Lower leg skin (tissue), 3 donors: ENCODE measurements around the gene RASSF5.

Source experiments
- POLR2A ChIP-seq, 2 donors: fragments of 450-650 bp; IDR thresholded peaks; one replicate each; pipeline ENCODE4 v1.6.1; 2016 to 2017; ENCODE audit warnings: antibody characterized with exemption in 2 of 2, mild to moderate bottlenecking in 1 of 2, moderate library complexity in 1 of 2
- TF ChIP-seq, protein P1 (sequence below), 3 donors: fragments of 450-650 bp; IDR thresholded peaks; one replicate each; pipeline ENCODE4 v1.5.1; 2016; ENCODE audit warnings: antibody characterized with exemption in 3 of 3, mild to moderate bottlenecking in 3 of 3, moderate library complexity in 2 of 3

DNA sequence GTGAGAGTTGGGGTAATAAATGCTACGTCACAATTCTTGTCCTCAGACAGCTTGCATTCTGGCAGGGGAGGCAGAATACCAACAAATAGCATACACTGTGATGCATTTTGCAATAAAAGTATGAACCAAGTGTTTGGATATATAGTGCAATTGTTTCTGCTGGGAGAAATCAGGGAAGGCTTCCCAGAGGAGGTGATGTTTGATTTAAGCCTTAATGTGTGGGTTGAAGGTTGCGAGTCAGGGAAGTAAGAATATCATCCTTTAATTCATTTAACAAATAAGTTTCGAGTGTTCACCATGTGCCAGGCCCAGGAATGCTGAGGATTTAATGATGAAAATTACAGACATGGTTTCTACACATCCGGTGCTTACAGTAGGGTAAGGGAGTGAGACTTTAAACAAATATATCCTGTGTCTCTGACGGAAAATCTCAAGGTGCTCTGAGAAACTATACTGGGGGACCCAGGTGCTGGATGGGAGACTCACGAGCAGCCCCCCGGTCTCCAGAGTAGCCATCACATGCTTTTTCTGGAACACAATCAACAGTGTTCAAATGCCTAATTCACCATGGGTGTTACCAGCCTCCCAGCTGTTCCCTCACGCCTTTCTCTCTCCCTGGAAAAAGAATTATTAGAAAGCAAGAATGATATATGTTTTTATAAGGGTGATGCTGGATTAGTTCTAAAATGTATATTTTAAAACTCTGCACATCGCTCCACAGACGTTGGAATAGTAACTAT is 31.7 kb downstream of the RASSF5 start:
- TF ChIP-seq POLR2A (IDR thresholded peaks at IDR 0.05): no peak
- TF ChIP-seq, protein P1, sequence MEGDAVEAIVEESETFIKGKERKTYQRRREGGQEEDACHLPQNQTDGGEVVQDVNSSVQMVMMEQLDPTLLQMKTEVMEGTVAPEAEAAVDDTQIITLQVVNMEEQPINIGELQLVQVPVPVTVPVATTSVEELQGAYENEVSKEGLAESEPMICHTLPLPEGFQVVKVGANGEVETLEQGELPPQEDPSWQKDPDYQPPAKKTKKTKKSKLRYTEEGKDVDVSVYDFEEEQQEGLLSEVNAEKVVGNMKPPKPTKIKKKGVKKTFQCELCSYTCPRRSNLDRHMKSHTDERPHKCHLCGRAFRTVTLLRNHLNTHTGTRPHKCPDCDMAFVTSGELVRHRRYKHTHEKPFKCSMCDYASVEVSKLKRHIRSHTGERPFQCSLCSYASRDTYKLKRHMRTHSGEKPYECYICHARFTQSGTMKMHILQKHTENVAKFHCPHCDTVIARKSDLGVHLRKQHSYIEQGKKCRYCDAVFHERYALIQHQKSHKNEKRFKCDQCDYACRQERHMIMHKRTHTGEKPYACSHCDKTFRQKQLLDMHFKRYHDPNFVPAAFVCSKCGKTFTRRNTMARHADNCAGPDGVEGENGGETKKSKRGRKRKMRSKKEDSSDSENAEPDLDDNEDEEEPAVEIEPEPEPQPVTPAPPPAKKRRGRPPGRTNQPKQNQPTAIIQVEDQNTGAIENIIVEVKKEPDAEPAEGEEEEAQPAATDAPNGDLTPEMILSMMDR (IDR thresholded peaks at IDR 0.05): no peak
